ENCODE data around the gene COPZ1.

The COPZ1 gene

DNA sequence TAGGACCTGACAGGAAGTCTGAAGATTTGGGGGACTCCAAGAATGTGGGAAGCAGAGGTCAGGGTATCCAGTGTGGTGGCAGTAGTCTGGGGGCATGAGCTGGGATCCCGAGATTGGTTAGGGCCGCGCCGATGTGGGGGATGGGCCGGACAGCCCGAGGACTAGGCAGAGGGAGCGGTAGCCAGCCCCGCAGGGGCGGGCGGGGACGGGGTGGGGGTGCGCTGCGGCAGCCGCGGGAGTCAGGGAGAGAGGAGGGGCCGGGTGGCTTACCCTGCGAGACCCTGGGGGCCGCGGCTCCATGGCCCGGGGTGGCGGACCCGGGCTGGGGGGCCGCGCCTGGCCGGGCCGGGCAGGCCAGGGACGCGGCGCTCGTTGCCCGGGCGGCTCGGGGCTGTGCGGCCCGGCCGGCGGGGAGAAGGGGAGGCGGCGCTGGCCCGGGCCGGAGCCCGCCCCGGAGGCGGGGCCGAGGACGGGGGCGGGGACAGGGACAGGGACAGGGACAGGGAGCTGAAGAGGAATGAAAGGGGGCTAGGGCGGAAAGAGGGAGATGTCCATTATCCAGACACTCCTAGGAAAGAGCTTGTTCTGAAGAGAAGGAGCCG lies 54.0 kb downstream of the COPZ1 start:
- DNase-seq (ENCODE audit: low spot score), result peak; percentile 72

DNA sequence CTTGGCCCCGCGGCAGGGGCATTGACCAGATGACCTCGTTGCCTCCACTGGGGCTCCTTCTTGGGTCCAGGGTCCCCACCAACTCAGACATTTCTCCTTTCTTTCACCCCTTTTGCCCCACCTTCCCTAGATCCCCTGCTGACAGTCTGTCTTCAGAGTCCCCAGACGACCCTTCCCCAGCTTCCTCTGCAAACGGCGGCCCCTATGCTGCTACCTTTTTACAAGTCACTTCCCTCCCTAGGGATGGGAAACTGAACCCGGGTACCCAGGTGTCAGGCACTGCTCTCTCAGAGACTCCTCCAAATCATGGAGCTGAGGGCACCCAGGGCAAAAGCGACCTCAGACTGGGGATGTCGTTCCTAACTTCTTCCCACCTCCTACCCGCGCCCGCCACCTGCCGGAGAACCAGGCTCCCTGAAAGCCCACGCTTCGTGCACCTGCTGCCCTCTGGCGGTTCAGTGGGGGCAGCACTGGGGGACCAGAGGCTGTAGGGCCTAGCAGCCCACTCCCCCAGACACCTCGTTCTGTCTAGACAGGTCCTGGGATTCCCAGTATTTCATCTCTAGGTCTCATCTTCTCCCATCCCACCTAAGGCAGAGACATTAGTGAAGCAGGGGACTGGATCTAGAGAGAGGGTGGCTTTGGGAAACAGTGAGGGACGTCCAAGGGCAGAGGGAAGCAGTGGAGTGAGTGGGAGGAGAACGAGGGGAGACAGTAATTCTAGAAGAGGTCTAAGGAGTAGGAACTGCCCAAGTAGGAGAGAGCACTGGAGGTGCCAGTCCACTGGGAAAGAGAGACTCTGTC lies 54.7 kb downstream of the COPZ1 start:
- peak; percentile 94 for DNase-seq (ENCODE audit: low spot score)

DNA sequence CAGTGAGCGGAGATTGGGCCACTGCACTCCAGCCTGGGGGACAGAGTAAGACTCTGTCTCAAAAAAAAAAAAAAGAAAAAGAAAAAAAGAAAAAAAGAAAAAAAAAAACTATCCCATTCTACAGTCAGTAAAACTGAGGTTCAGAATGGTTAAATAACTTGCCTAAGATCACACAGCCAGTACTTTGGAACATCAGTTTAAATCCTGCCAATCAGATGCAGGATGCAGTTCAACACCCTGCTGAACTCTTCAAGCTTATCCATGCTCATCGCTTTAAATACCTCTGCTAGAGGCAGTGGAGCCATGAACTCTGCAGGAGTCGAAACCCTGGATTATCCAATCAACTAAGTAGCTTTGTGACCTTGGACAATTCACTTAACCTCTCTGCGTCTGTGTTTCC lies 56.2 kb downstream of the COPZ1 start:
- no peak for DNase-seq (ENCODE audit: low spot score)

DNA sequence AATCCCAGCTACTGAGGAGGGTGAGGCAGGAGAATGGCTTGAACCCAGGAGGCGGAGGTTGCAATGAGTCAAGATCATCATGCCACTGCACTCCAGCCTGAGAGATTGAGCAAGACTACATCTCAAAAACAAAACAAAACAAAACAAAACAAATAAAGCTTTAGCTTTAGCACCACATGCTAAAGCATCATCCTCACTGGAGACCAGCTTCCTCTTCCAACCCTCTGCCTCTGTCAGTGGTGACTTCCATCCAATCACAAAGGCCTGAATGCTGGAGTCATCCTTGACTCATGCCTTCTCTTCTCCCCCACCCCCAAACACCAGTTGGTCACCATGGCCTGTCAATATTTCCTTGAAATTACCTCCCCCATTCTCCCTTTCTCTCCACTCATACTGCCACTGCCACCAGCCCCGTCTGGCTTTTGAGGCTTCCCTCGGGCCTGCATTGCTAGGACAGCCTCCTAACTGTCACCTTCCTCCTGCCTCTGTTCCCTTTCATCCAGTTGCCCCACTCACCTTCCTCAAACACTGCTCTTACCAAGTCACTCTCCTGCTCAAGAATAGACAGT lies 58.2 kb downstream of the COPZ1 start:
- DNase-seq (ENCODE audit: low spot score), result peak; percentile 35

DNA sequence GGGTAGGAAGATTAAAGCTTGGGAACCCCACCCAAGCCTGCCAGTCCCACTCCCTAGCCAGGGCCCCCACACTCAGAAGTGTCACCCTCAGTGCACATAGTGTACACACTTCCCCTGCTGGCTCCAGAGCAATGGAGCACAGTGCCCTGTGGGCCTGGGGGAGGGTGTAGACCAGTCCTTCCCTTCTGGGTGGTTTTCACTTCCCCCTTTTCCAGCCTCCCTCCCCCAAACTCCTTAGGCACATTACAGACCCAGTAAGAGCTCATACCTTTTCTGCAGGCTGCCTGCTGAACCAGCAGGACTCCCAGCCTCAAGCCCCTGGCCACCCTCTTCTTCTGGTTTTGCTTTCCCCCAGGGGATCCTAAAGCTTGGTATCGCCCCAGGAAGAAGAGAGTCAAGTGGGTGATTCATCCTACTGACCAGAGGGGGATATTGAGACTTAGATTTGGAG lies 59.7 kb downstream of the COPZ1 start, which contains the start of gene ZNF385A:
TSS of gene ZNF385A (minus strand) at position 143 of the 451 bp plus-strand sequence. CDS start 219 bp downstream, outside the sequence.
- no peak for DNase-seq (ENCODE audit: low spot score)

DNA sequence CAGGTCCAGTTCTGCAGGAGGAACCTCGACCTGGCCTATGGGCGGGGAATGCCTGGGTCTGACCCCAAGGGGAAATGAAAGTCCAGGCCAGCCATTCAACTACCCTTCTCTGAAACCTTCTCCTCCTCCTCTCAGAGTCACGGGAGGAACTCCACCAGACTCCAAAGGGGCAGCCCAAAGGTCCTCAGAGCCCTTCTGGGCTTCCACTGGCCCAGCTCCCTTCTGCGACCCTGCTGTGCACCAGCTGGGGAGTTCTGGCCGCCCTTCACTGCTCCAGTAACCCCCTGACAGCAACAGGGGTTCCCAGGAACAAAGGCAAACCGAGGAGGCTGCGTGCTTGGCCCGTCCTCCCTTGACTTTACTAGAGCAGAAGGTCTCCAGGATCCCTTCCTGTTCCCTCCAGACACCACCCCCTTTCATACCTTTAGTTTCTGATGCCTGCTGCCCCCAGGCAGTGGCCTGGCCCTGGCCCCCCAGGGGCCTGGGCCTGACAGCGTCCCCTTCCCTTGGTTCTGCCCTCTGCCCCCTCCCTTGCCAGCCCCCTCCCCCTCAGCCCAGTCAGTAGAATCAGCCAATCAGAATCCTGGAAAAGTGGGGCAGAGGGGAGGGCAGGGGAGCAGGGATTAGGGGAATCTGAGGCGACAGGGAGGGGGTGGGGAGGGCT lies 60.5 kb downstream of the COPZ1 start:
- DNase-seq (ENCODE audit: low spot score), result no peak

DNA sequence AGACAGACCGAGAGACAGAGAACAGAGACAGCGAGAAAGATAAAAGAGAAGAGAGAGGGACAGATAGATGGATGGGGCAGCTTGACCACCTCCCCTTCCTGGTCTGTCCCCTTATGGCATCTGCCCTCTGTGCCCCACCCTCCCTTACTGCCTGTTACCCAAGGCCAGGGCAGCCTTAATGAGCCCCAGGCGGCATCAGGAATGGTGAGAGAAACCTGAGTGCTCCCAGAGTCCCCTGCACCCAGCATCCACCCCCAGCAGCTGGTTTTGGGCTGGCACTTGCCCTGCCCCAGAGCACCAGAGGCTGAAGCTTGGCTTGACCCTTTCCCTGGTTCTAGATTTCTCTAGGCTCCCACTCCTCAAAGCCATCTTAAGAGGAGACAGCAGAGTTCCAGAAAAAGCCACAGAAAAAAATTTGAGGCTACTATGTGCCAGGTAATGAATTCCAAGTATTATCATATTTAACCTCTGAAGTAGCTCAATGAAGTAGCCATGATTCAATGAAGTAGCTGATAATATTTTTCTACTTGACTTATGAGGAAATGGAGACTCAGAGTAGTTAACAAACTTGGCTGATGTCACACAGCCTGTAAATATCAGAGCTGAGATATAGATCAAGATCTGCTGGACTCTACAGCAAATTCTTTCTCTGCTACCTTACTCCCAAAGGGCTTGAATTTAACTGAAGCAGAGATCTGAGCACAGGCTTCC lies 61.6 kb downstream of the COPZ1 start:
- DNase-seq (ENCODE audit: low spot score), result no peak

DNA sequence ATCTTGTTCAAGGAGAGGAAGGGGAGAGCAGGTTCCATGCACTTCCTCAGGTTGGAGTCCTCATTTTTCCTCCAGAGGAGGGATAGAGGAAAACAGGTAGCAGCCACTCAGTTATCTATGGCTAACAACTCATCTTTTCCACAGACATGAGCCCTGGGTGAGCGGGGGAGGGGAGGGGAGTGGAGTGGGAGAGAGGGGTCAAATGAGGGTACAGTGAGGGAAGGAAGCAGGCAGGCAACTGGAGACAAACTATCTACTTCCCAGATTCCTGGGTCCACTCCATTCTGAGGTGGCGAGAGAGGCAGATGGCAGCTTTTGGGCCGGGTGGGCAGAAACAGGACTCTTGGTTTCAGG lies 62.2 kb downstream of the COPZ1 start:
- DNase-seq (ENCODE audit: low spot score), result no peak

DNA sequence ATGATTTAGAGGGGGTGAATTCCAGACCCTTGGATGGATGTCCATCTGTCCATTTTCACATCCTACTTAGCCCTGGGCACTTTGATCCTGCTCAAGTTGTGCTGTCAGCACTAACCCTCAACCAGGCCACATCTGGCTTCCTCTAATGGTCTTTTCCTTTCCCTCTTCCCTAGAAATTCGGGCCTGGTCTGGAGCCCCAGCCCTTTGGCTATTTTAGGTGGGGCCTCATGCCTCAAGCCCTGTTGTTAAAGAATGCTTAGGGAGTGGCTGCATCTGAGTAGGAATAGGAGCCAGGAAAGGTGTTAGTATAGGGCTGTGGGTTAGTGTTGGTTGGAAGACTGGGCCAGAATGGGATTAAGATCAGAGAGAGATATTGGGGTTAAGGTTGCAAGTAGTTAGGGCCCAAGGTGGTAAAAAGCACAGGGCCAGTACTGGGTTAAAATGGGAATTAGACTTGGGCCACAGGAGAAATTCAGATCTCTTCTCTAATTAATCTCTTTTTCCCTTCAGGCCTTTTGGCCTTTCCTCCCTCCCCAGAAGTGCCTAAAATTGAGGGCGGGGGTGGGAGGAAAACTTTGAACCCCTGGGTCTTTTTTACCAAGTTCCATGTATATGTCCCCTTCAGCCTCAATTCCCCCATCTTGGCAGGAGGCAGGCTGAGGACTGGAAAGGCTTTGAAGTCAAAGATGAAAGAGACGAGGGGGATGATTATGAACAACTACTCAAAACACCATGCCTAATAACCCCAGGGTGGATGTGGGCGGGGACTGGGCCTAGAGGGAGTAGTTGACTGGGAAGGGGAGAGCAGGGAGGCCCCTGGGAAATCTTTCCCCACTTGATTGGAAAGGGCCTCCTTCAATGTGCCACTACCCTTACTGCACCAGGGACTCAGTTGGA lies 63.6 kb downstream of the COPZ1 start:
- peak; percentile 30 for DNase-seq (ENCODE audit: low spot score)

DNA sequence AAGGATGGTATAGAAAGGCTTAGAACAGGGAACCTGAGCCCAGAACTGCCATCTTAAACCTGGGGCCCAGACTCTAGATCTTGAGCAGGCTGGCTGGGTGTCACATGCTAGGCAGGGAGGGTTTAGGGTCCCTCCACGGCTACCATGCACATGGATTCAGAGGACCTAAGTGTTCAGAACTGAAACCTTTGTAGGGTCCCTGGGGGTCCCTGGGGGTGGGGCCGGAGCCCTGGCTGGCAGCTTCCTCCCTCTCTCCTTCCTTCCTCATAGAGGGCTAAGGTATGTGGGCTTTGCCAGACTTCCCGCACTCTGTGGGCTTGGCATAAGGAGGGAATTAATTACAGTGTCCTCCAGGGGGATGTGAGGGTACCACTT lies 64.2 kb downstream of the COPZ1 start:
- DNase-seq (ENCODE audit: low spot score), result no peak

DNA sequence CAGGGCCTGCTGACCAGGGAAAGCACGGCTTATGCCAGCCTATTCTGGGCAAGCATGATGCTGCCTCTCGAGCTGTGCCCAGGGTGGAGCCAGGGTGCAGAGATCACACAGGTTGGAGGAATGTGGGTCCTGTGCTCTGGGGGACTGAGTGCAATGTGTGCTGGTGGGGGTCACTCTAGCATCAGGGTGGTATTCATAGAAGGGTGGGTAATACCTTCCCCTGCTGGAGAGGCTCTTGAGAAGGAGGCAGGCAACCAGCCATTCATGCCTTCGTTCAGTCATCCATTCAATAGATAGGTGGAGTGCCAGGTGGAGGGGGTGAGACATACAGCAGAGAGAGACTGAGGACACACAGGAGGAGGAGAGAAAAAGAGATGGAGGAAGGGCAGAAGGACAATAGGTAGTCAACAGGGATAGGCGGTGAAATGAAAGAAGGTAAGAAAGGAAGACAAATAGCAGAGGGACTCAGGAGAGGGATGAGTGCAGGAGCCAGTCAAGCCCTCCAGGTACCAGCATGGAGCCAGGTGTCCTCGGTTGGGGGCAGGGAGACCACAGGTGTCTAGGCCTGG lies 64.8 kb downstream of the COPZ1 start:
- no peak for DNase-seq (ENCODE audit: low spot score)

DNA sequence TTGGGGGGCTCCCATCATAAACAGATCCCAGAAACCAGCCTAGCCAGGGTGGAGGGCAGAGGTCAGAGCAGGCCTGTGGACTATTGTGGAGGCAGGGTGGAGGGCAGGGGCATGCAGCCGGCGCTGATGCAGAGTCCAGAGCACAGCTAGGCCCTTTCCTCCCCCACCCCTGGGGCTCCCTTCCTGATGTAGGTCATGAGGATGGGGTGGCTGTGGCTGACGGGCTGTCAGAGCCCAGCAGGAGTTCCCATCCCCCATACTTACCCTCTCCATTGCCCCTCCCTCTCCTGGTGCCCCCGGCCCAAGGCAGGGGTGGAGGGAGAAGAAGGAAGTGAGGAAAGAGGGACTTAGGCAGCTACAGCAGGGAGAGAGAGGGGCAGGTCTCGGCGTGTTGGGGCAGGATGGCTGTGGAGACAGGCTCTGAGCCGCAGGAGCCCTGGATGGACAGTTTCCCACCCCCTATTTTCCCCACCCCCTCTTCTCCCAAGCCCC lies 65.3 kb downstream of the COPZ1 start:
- no peak for DNase-seq (ENCODE audit: low spot score)

DNA sequence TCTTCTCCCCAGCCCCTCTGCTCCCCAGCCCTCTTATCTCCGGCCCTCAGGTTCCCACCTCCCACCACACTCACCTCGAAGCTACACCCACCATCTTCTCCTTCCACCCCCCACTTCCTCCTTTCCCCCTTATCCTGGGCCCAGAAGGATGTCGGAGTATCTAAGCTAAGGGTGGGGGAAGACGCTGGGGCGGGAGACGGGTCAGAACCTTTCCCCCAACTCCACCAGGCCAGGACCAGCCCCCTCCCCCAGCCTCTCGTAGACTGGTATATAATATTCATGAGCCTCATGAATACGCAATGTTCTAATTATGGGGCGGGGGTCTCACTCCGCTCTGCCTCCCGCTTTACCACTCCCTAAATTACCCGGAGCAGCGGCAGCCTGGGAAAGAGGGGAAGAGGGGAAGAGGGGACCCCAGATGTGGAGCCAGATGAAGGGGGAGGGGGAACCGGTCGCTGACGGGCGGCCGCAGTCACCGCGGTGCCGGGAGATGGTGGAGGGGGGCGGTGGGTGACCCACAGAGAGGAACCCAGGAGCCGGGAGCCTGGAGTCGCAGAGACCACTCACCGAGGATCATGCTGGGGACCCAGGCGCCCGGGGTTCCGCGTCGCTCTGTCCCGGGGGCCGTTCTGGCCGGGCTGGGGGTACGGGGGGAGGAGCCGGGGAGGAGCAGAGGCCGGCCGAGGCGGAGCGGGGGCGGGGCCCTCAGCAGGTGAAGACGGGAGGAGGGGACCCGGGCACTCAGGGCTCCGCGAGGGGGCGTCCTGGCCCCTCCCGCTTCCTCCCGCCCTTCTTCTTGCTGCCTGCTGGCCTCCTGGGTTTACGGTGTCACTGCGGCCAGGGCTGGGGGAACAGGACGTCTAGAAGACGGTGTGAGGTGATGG lies 66.0 kb downstream of the COPZ1 start:
- DNase-seq (ENCODE audit: low spot score), result no peak

DNA sequence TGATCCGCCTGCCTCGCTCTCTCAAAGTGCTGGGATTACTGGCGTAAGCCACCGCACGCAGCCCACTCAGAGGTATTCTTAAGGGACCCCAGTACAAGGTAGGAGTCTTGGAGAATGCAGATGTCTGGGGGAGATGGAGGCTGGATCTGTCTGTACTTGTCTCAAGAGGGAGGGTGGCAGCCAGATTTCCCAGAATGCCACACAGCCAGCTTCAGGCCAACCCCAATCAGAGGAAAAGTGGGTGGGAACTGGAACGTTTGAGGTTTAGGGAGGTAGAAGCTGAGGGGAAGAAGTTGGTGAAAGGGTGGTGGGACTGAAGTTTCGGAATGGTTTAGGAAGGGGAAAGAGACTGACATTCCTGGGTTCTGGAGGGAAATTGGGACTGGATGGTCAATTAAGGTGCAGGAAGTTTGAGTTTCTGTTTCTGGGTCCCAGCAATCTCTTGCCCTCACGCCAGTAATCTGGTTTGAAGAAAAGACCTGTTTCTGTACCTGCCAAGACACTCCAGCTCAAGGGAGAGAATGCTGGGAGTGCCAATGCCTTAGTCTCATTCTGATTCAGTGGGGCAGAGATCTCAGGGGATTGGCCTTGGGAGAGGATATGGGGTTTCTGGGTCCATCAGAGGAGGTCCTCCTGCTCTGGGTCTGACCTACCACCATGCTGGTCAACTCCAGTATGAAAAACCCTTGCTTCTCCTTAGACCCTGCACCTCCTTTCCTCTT lies 67.7 kb downstream of the COPZ1 start:
- DNase-seq (ENCODE audit: low spot score), result no peak

DNA sequence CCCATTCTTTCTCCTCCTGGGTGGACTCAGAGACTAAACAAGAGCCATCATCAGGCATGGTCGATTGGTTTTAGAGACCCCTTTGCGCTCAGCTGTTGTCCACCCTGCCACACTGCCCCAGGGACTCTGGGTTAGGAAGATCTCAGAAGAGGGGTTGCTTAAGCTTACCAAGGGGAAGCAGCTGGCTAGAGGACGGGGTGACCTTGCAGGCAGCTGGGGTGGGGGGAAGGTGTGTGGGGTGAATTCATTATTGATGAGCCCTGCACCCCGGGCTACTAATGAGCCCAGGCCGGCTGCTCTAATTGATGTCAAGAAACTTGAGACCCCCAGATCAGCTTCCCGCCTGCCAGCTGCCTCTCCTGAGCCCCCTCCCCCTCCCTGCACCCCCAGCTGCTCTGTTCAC lies 68.3 kb downstream of the COPZ1 start:
- DNase-seq (ENCODE audit: low spot score), result no peak

DNA sequence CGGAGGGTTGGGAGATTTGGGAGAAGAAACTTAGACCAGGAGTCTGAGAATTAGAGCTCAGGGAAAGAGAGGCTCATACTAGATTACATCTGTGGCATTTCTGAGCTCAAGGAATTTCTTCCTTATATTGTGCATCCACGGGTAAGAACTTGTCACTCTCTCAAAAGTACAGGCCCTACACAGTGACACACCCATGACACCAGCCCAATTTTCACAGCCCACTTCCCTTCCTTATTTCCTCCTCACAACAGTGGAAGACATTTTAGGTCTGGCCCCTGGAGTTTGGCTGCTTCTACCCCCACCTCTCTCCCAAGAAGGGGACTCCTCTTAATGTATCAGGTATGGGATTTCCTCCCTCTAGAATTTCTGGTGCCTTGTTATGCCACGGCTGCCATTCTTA lies 68.8 kb downstream of the COPZ1 start:
- DNase-seq (ENCODE audit: low spot score), result no peak

DNA sequence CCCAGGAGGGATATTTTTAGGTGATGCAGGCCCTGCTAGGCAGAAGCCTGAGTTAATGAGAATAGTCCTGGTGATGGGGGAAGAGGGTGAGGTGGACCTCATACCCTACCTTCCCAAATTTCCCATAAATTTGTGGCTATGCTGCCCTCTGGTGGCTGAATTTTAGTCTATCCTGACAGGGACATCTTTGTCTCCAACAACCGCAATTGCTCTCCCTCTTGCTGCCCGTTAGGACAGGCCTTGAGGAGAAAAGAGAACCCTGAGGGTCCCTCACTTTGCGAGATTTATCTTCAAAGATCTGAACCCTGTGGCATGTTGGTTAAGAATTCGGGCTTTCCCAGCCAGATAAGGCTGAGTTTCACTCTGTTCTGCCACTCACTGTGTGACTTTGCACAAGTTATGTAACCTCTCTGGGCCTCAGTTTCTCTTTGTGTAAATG lies 69.4 kb downstream of the COPZ1 start:
- peak; percentile 59 for DNase-seq (ENCODE audit: low spot score)

DNA sequence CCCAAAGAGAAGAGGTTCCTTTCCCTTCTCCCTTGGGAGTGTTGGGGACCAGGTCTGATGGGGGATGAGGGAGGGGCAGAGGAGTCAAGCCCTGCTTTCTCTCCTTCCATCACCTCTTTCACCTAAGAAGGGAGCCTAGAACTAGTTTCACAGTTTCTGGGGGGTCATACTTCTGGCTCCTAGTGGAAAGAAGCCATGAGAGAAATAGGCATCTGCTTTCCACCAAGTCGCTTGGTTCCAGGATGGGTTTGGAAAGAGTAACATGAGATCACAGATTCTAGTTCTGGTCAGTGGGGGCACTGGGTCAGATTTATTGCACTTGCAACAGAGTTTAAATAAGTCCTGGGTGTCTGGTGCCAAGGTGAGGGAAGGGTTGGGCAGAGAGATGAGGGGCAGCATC lies 70.1 kb downstream of the COPZ1 start:
- no peak for DNase-seq (ENCODE audit: low spot score)

DNA sequence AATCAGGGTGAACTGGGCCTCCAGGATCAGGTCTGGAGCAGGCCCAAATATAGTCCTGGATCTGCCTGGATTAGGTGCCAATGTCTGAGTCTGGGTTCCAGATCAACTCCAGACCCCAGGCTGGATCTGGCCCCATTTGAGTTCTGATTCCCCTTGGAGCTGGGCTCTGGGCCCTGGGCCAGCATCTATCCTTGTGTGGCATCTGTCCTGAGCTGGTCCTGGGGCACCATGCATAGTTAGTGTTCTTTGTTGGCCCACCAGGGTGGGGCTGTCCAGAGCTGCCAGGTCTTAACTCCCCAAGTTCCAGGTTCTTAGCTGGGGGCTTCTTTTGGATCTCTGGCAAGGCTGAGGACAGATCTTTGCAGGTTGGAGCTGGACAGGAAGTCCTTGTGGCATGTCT lies 70.6 kb downstream of the COPZ1 start:
- no peak for DNase-seq (ENCODE audit: low spot score)
